Activated CD8-positive, alpha-beta memory T cell treated with anti-CD3 and anti-CD28 coated beads, Interleukin-2, amount 50 U/mL, for 1 hour (primary cell): ENCODE results near the gene SYN1.

Experiments
- DNase-seq: peaks from one replicate; pipeline ENCODE4 v3.0.0-alpha.2; 2020; ENCODE audit errors: extremely low read depth

Gene SYN1

DNA sequence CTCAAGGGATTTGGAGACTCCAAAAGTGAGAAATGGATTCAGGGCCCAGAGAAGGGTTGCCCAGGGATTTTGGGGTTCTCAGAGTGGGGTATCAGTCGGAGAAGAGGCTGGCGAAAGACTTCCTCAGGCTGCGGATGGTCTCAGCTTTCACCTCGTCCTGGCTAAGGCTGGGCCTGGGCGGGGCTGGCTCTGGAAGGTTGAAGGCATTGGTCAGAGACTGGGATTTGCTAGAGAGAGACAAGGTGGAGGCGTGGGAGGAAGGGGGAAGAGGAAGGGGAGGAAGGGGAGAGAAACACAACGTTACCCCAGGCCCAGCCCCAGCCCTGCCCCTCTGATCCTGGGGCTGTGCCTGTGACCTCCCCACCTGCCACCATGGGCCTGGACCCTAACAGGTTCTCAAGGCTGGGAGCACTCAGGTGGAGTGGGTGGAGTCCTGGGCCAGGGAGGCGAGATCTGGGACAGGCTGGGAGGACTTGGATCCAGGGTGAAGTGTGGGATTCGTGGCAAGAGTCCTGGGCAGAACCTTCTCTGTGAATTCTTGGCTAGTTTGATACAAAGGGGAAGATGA lies 46.8 kb downstream of the SYN1 start:
- no peak for DNase-seq

DNA sequence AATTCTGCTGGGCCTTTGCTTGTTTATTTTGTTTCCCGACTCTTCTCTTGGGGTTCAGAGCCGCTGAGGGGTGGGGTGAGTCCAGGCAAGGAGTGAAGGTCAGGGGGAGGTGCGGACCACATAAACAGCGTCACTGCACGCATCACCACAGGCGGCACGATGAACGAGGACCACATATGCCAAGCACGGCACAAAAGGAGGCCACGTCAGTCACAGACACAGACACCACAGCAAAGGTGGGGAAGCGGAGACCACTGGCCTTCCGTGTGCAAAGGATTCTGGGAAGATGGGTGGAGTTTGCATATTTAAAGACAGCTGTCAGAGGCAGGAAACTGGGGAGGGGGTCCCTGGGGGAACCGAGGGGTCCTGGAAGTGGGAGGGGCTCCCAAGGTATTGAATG lies 47.8 kb downstream of the SYN1 start:
- DNase-seq = no peak

DNA sequence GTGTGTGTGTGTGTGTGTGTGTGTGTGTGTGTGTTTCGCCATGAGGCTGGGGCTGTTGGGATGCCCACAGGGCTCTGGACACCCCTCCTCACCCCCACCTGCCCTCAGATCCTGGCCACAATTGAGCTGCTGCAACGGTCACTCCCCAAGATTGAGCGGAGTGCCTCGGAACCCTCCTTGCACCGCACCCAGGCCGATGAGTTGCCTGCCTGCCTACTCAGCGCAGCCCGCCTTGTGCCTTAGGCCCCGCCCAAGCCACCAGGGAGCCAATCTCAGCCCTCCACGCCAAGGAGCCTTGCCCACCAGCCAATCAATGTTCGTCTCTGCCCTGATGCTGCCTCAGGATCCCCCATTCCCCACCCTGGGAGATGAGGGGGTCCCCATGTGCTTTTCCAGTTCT lies 48.4 kb downstream of the SYN1 start:
- no peak for DNase-seq

DNA sequence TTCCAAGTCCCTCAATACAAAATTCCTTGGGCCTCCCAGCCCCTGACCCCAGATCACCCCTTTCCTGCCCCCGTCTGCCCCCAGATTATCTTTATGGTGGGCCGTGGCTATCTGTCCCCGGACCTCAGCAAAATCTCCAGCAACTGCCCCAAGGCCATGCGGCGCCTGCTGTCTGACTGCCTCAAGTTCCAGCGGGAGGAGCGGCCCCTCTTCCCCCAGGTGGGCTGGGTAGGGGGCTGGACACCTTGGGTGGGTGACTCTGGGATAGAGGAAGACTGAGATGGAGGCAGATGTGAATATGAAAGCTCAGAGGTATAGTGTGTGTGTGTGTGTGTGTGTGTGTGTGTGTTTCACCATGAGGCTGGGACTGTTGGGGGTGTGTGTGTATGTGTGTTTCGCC lies 48.9 kb downstream of the SYN1 start:
- no peak for DNase-seq

DNA sequence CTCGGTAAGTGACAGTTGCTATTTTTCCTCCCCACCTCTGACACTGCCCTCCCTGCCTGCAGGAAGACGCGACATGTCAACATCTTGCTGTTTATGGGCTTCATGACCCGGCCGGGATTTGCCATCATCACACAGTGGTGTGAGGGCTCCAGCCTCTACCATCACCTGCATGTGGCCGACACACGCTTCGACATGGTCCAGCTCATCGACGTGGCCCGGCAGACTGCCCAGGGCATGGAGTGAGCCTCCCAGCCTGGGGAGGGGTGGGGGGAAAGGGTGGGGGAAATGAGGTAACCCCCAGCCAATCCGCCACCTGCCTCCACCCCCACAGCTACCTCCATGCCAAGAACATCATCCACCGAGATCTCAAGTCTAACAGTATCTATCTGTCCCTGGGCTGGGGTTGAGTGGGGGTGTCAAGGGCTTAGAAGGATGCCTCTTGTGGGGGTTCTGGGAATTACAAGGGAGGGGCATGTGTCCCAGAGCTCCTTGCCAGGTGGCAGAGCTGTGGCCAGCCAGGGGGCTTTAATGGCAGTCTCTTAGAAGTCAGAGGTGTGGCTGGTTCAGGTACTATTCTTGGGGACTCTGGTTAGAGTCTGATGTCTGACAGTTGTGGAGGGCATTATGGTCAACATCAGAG lies 50.9 kb downstream of the SYN1 start:
- DNase-seq = no peak

DNA sequence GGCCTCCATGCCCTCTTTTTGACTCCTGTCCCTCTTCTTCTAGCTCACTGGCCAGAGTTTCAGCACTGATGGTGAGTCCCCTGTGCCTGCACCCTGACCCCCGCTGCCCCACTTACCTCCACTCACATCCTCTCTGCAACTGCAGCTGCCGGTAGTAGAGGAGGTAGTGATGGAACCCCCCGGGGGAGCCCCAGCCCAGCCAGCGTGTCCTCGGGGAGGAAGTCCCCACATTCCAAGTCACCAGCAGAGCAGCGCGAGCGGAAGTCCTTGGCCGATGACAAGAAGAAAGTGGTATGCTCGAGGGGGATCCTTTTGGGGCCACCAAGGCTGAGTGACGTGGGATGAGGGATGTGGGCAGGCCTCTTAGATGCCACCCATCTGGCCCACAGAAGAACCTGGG lies 52.8 kb downstream of the SYN1 start:
- no peak for DNase-seq

DNA sequence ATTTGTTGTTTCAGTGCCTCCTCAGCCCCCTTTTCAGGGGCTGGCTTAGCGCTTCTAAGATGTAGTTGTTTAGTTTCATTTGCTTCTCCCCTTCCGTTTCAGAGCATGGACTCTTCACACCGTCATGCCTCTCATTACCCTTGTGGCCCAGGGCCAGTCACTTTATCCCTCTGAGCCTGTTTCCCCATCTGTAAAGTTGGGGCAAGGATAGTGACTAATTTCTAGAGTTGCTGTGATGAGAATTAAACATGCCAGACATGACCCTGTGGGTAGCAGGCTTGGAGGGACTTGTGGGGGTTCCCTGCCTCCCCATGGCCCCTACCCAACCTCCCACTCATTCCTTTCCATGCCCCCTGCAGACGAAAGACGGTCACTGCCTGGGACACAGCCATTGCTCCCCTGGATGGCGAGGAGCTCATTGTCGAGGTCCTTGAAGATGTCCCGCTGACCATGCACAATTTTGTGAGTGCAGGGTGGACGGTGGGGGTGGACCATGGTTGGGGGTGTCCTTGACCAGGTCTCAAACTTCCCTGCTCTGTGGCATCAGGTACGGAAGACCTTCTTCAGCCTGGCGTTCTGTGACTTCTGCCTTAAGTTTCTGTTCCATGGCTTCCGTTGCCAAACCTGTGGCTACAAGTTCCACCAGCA lies 55.1 kb downstream of the SYN1 start:
- DNase-seq = no peak

DNA sequence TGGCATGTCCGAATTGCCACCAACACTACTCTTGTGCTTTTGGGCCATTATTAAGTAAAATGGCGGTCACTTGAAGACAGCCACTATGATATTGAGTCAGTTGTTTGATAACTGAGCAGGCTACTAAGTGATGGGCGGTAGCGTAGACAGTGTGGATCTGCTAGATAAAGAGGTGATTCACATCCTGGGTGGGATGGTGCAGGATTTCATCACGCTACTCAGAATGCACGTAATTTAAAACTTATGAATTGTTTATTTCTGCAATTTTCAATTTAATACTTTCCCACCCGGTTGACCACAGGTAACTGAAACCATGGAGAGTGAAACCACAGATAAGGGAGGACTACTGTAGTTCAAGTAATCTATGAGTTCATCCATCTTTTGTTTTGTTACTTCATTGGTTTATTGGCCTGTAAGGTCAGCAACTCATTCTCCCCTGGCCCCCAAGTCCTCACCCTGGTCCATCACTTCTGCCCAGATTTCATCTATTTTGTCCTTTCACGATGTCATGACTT lies 55.8 kb downstream of the SYN1 start:
- no peak for DNase-seq

DNA sequence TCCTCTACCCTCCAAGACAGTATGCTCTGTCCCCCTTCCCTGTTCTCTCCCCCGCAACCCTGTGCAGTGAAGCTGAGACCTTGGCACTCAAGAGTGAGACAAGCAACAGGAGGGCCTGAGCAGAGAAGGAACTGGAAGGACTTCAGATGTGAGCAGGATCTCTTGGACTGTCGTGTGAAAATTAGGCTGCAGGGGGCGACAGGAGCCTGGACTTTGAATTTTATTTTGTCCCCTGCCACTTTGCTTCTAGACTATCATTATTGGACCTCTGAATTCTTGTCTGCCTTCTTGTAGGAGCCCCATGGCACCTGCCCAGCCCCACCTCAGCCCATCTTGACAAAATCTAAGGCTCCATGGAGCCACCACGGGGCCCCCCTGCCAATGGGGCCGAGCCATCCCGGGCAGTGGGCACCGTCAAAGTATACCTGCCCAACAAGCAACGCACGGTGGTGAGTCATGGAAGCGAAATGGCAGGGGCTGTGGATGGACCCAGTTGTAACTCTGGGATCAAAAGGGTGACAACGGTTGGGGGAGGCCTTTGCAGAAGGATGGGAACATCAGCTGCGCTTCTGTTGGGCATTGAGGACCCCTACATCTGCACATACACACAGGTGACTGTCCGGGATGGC lies 56.9 kb downstream of the SYN1 start:
- DNase-seq = no peak

DNA sequence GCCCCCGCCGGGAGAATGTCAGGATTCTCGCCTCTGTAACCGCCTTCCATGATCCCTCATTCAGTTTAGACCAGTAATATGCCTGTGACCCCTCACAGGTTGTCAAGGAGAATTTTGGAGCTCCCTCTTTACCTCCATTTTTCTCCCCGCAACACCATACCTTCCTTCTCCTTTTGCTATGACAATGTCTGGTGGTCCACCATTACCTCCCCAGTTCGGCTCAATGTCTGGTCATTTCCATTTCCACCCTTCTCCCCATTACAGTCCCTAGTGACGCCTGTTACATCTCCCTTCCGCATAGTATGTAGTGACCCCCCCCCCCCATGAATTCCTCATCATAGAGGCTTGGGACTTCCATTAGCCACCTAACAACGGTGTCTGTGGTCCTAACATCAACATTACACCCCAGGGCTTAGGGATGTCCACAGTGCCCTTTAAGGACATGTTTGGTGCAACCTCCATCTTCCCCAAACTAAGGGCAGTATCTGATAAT lies 58.0 kb downstream of the SYN1 start:
- DNase-seq = no peak

DNA sequence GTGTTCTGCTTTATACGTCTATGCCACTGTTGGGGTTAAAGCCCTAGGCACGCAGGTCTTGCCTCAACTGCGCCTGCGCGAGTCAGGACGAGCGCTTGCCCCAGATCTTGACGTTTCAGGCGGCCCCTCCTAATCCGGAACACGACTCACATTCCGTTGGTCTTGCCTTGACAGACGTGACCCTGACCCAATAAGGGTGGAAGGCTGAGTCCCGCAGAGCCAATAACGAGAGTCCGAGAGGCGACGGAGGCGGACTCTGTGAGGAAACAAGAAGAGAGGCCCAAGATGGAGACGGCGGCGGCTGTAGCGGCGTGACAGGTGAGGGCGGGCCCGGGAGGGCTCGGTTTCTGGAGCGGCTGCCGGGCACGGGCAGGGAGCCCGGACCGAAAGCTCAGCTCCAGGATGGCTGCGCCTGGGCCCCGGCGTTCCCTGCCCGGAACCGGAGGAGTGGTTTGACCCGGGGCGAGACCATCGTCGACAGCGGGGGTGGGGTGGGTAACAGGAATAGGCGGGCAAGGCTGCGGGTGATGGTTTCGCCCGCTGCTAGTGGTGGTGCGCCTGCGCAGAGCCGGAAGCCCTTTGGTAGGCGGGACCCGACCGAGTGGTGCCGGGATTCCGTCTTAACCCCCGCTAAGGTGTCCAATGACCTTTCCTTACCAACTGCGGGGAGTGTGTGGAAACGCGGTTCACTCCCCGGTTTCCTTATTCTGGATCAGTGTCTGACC lies 58.6 kb downstream of the SYN1 start, which contains the start of gene ARAF:
ARAF (plus strand) TSS at position 272 of the 725 bp plus-strand sequence. CDS start 1,763 bp downstream, outside the sequence.
- DNase-seq = peak; percentile 94

DNA sequence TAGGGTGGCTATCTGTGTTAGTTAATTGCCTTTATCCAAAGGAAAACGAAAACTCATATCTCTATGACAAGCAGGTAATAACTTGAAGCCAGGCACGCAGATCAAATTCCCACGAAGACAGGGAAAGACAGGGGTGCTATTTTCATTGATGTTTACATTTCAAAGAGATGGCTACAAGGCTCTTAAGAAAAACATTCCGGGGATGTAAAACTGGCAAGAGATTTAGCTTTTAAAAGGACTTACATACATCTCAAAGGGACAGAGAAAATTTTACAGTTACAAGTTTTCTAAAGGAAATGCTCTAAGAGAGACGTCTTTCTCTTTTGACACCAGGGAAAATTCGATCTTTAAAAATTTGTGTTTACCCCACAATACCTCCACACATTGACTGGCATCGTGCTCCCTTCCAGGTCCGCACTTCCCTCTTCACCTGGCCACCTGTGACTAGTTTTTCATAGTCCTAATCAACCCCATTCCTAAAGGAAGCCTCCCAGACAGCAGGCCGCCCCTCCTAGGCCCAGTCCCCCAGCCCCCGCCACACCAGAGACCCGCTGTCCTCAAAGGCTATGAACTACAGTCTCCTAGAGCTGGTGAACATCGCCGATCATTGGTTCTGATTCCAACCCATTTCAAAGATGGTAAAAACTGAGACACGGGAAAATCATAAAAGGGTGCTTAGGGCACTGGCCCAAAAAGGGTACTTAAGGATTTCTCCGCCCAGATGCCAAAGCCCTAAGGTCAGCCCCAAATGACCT lies 59.3 kb downstream of the SYN1 start:
- no peak for DNase-seq

DNA sequence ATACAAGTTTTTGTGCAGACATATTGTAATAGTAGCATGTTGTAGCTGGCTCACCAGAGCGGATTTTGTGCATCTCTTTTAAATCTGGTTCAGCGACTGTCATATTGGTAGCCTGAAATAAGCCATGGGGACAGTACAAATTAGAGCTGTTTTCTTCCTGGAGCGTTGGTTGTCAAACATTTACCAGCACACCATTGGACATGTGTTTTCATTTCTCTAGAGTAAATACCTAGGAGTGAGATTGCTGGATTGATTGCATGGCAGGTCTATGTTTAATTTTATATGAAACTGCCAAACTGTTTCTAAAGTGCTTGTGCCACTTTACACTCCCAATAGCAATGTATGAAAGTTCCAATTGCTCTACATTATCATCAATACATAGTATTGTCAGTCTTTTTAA lies 61.2 kb downstream of the SYN1 start:
- no peak for DNase-seq

DNA sequence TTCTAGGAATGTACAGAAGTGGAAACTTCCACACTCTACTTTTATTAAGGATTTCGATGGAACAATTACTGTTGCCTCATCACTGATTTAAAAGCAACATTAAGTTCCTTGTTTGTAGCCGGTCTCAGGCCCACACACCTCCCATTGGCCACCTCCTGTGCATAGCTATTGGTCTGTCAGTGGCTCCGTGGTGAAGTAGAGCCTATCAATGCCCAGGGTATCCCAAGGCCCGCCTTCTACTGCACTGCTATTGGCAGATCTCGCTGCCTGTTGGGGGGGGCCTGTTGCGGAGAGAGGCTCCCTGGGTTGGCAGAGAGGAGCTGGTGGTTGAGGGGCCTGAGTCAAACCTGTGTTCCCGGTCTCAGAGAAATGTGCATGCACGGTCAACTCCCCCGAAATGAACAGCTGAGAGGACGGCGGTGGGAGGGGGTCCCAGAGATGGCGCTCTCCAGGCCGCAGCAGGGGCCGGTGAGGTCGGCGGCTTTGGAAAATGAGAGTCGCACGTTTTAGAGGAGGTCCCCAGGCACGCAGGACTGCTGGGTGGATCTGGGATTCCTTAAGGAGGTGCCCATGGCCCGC lies 63.5 kb downstream of the SYN1 start:
- DNase-seq = peak; percentile 63

DNA sequence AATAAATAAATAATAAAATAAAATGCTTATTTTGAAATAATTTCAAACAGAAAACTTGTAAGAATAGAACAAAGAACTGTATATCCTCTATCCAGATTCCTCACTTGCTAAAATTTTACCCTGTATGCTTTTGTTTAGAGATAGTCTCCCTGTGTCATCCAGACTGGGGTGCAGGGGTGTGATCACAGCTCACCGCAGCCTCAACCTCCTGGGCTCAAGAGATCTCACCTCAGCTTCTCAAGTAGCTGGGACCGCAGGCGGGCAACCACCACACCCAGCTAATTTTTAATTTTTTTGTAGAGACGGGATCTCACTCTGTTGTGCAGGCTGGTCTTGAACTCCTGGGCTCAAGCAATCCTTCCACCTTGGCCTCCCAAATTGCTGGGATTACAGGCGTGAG lies 76.2 kb downstream of the SYN1 start:
- no peak for DNase-seq

DNA sequence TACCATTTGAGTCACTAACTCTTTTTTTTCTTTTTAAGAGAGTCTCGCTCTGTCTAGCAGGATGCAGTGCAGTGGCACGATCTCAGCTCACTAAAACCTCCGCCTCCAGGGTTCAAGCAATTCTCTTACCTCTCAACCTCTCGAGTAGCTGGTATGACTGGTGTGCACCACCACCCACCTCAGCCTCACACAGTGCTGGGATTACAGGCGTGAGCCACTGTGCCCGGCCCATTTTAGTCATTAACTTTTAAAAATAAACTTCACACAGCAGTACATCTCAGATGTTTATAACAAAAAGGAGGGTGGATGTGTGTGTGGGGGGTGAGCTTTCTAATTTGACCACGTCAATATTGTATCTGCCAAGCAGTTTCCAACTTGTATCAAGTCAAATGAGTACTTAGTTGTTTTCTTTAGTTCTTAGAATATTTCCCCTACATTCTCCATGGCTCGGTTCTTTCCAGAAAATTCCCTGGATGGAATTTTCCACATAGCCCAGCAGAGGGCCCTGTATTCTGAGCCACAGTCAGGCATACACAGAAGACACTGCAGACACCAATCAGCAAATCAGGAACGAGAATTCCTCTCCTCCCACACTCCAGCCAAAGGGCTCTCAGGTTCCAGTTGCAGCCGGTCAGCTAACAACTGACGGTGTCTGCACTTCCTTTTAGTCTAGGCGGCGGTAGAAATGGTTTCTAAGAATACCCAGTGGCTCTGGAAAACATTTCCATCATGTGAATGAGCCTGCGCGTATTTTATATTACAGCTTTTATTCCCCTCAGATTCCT lies 78.7 kb downstream of the SYN1 start:
- DNase-seq = no peak

DNA sequence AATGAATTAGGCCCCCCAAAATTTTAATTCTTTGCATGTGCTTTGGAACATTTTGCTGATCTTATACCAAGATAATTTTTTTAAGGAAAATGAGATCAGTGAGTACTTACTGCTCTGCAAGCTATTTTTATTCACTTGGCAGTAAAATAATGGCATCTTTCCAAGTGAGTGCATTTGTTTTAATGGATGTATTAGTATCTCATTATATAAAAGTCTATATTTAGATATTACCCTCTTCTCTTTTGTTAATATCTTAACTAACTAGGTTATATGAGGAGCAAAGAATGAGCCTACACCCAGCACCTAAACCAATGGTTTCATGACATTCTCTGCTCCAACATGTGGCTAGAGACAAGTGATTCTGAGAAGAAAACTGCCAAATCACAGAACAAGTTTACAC lies 79.8 kb downstream of the SYN1 start:
- no peak for DNase-seq

DNA sequence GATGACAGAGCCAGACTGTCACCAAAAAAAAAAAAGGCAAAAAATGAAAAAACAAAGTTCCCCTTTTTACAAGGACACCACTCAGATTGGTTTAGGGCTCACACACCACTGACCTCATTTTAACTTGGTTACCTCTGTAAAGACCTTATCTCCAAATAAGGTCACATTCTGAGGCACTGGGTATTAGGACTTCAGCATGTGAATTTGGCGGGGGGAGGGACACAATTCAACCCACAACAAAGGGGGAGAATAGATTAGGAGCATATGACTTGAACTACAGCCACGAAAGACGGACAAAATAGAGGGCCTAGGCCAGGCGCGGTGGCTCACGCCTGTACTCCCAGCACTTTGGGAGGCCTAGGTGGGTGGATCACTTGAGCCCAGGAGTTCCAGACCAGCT lies 89.6 kb downstream of the SYN1 start:
- no peak for DNase-seq

DNA sequence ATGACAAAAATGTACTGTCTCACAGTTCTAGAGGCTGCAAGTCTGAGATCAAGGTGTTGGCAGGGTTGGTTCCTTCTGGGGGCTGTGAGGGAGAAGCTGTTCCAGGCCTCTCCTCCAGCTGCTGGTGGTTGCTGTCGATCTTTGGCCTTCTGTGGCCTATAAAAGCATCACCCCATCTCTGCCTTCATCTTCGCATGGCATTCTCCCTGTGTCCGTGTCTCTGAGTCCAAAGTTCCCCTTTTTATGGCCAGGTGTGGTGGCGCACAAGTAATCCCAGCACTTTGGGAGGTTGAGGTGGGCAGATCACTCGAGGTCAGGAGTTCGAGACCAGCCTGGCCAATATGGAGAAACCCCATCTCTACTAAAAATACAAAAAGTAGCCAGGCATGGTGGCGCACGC lies 90.1 kb downstream of the SYN1 start:
- no peak for DNase-seq

DNA sequence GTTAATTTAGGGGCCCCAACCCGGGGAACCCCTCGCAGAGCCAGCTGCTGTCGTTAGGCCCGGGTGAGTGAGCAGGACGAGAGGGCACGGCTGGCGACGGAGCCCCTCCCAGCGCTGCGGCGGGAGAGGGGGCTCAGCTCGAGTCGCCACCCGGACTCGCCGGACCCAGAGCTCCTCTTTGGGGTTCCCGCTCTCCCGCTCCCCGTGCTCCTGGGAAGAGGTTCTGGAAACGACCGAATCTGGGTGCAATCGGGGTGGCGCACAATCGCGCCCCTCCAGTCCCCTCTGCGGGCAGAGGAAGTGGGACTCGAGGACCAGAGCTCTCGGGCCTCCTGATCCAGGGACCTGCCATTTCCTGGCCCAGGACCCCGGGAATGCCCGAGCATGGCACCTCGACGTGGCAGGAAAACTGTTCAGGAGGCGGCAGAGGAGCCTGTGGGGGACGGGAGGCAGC lies 95.9 kb downstream of the SYN1 start:
- DNase-seq = no peak
